GM21447 (cell line): ENCODE data around the gene PACRG.
A peak's percentile ranks its signal among the peaks of the same experiment; 100 is the strongest.

ENCODE experiments used
- ATAC-seq: cut with Tn5 transposase; IDR thresholded peaks from one replicate; pipeline ENCODE4 v1.9.1; 2021; ENCODE audit not compliant: unreplicated experiment

Gene PACRG

DNA sequence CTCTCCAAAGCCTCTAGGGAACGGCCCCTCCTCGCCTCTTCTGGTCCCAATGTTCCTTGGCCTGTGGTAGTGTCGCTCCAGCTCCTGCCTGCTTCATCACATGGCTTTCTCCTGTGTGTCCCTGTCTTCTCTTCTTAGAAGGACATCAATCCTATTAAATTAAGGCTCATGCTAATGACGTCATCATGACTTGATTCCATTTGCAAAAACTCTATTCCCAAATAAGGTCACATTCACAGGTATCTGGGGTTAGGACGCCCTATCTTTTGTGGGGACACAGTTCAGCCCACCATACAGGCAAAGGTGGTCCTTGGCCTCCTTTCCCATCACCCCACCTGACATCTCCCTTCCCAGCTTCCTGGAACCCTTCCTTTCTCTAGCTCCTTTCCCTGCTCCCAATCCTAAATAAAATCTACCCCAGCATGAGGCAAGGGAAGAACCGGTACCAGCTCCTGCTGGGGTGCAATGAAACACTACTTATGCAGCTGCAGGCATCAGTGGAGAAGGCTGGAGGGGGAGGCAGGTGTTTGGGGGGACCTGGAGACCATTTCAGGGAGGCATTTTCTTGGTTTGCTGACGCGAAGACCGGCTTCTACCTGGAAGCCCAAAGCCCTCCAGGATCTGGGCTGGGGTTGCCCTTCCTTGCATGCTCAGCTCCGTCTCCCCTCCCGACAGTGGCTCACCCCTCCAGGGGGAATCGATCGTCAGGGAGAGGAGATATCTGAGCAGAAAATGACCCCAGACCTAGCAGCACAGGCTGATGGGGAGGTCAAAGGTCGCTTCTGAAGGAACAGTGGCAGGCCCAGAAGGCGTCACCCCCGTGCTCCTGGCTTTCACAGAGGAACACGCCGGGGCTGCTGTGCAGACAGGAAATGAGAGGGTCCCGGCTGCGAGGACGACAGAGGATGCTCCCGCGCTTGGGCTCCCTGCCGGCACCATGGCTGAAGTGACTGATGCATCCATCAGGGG lies 615.1 kb downstream of the PACRG start:
- ATAC-seq: no peak

DNA sequence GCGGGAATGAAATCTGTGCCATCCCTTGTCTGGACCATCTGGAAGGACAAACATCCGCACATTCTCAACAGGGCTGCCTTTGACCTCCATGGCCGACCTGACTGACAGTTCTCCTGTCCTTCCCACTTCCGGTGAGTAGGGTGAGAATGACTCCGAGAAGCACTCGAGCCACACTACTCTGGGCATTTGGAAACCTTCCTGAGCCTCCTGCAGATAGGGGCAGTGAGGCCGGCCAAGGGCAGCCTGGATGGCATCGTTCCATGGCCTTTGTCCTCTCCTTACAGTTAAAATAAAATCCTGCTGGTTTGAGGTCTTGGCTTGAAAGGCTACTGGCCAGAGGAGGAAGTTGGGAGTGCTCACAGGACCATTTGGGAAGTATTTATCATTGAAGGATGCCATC lies 615.8 kb downstream of the PACRG start:
- ATAC-seq: no peak

DNA sequence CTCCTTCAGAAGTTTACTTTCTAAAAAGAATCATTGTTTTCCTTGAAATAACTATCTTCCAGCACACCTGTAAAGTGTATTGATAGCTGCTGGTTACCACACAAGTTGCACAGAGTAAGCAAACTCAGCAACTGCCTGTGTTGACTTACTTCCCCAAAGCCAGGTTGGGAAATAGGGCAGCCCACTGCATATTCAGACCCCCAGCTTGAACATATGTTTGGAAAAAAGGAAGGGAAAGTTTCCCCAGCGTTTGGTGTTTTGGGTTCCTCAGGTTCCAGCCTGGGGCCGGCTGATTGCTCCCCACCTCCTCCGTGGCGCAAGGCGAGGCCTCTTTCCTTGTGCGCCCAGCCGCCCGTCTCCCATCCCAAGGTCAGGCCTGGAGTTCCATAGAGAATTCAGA lies 616.6 kb downstream of the PACRG start:
- no peak for ATAC-seq

DNA sequence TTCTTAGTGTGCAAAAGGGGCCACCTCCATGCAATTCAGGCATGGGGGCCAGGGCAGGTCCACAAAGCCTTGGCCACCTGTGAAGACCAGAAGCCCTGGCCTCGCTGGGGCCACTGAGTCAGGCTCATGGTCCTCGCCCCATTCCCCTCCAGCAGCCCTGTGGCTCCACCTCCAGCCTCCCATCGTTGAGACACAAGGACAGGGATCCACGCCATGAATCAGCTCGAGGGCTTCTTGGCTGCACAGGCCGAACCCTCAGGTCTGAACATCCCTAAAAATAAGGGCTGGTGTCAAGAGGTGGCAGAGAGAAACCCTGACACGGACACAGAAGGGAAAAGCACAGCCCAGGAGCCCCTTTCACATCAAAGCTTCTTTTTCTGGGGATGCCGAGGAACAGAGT lies 618.2 kb downstream of the PACRG start:
- ATAC-seq: no peak

- ATAC-seq: no peak
These were observed 618.8 kb downstream of the PACRG start for GRCh38 chr6:163346497-163346961.

- no peak for ATAC-seq
These were observed 619.3 kb downstream of the PACRG start for GRCh38 chr6:163347021-163347446.

DNA sequence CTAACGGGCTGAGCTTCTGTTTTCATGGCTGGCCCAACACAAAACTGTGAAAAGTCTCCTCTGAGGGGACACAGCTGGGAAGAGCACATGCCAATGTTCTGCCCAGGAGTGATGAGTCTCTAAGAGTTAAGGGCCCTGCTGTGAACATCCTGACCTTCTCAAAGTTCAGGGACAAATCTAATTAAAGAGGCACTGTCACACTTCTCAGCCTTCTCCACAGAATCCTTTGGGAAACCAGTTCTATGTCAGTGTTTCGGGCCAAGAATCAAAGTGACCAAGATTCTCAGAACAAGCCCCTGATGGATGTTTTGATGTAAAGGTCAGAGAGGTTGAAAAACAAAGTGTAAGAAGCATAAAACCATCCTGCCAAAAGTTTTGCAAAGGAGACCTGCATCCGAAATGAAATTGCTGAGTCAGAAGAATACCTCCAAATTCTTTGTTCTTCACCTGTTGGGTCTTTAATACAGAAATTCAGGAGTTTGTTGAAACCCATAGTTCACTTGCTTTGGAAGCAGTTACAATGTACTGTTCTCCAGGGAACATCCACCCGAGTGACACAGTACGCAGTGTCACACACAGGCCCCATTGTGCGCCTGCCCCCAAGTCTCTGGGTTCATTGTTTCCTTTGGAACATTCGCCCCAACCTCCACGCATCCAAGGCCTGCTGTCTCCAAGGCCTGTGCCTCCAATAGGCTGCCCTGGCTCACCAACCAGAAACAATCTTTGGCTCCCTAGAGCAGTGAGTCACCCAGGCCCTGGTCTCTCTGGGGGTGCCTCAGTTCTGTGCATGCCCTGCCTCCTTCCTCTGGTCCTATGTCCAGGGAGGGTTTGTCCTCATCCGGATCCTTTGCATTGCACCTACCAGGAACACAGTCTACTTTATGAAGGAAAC lies 621.3 kb downstream of the PACRG start:
- ATAC-seq: no peak

DNA sequence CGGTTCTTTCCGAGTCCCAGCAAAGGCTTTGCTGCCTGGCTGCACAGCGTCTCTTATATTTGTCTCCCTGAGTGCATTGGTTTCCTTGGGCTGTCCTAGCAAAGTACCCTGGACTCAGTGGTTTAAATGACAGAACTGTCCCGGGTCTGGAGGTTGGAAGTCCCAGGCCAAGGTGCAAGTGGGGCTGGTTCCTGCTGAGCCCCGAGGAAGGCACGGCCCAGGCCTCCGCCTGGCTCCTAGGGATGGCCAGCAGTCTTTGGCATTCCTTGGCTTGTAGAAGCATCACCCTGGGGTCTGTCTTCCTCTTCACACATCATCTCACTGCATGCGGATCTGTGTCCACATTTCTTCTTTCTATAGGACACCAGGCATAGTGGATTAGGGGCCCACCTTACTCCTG lies 621.9 kb downstream of the PACRG start:
- ATAC-seq: no peak

GRCh38 chr6:163351013-163351412 lies 623.2 kb downstream of the PACRG start:
- no peak for ATAC-seq

DNA sequence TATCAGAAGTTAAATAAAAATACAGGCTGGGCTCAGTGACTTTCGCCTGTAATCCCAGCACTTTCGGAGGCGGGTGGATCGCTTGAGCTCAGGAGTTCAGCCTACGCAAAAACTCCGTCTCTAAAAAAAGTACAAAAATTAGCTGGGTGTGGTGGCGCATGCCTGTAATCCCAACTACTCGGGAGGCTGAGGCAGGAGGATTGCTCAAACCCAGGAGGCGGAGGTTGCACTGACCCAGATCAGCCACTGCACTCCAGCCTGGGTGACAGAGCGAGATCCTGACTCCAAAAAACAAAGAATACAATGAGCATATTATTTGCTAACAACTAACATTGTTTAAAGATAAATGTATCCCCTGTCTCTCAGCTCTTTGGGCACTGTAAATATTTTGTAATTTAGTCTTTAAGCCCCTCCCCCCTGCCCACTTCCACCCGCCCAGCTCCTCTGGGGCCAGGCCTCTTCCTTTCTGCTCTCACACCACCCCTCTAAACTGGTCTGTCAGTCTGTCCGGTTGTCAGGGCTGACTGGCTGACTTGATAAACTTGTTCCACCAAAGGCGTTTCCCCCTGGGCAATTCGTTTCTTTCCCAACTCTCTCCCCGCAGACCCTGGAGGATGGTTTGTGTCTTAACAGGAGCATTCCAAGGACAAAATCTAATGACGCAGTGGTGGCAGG lies 624.4 kb downstream of the PACRG start:
- no peak for ATAC-seq

DNA sequence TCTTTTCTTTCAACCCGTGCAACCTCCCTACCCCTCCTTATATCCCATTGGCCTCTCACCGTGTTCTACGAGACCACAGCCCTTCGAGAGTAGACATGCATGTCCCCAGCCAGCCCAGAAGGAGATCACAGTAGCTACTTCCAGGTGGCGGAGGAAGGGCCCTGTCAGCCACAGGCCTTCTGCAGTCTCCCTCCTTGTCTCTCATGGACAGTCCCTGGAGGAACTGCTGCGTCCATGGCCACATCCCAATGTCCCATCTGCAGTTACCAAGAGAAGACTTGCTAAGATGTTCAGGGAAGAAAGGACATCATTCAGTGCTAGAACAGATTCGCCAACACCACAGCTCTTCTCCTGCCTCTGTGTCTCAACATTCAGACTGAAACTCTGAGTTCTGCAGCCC lies 625.2 kb downstream of the PACRG start:
- no peak for ATAC-seq

- ATAC-seq: no peak
These were observed 626.3 kb downstream of the PACRG start for GRCh38 chr6:163354085-163354484.

DNA sequence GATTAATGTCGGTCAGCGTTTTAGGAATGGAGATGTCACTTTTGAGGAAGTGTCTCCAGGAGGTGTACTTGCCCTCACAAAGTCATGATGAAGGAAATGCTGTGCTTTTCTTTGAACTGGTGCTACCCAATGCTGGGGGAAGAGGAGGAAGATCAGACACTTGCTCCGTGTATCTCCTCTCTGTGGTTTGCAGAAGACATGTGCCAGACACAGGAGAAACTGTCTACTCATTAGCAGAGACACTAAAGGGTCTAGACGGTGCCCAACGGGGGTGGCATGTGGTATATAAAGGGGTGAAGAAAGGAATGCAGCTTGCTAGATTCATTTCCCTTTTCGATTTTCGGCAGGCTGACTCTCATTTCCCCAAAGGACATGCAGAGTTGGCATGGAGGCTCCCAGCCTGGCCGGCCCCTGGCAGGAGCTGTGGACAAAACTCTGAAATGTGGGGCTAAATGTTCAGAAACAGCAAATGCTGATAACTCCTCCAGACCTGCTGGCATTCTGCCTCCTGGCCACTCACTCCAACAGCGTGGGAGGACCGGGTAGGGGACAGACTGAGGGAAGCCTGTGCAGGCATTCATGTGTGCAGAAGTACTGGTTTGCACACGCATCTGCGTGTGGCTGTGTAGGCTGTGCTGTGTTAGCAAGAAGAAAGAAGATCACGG lies 627.1 kb downstream of the PACRG start:
- ATAC-seq: peak; percentile 62

- peak; percentile 40 for ATAC-seq
These were observed 627.7 kb downstream of the PACRG start for GRCh38 chr6:163355426-163355991.

DNA sequence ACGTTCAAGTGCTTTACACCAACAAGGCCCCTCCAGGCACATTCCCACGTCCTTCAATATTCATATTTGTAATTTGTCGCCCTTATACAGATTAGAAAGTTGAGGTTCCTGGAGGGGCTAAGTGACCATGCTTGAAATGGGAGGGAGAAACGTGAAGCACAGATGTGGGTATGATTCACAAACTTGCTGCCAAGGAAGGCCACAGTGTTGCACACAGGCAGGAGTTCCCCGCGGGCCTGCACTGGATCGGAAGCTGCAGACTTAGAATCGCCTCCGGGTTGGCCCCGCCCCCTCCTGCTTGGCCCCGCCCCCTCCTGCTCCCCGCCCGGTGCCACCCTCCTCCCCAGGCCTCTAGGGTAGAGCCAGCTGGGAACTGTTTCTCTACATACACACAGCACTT lies 628.5 kb downstream of the PACRG start:
- ATAC-seq: no peak

DNA sequence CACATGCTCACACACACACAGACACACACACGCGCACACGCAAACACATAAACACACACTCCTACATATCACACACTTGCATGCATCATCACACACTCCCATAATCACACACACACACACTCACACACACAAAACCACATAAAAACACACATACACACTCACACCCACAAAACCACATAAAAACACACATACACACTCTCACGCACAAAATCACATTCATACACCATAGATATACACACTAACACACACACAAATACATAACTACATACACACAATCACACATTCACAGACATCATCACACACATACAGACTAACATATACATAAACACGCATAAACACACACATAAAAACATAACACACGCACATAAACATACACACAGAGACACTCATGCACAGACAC lies 629.0 kb downstream of the PACRG start:
- no peak for ATAC-seq

DNA sequence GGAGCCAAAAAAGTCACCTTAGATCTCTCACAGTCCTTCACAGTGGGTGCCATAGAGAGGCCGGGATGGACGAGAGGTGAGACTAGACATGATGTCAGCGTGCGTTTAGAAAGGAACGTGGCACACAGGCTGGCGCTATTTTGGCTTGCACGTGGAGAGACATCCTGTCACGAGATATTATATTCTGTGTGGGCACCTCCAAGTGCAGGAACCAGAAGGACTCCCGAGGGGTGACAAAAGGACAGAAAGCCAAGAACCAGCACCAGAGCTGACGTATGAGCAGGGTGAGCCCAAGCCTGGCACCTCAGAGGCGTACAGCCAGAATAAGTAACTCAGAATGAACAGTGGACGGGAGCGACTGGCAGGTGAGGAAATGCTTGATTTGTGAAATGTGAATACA lies 636.9 kb downstream of the PACRG start:
- ATAC-seq: no peak
